ENCODE data around the gene TFEB. TPM values are rescaled to one million over a fixed set of nuclear protein-coding genes. Genes with fewer than 3 reads are reported as not detected.
A peak's percentile ranks its signal among the peaks of the same experiment; 100 is the strongest.

The TFEB gene
- total and polyA plus RNA-seq, 2 donors from 2014 or later = 50.7 to 51.0 TPM

DNA sequence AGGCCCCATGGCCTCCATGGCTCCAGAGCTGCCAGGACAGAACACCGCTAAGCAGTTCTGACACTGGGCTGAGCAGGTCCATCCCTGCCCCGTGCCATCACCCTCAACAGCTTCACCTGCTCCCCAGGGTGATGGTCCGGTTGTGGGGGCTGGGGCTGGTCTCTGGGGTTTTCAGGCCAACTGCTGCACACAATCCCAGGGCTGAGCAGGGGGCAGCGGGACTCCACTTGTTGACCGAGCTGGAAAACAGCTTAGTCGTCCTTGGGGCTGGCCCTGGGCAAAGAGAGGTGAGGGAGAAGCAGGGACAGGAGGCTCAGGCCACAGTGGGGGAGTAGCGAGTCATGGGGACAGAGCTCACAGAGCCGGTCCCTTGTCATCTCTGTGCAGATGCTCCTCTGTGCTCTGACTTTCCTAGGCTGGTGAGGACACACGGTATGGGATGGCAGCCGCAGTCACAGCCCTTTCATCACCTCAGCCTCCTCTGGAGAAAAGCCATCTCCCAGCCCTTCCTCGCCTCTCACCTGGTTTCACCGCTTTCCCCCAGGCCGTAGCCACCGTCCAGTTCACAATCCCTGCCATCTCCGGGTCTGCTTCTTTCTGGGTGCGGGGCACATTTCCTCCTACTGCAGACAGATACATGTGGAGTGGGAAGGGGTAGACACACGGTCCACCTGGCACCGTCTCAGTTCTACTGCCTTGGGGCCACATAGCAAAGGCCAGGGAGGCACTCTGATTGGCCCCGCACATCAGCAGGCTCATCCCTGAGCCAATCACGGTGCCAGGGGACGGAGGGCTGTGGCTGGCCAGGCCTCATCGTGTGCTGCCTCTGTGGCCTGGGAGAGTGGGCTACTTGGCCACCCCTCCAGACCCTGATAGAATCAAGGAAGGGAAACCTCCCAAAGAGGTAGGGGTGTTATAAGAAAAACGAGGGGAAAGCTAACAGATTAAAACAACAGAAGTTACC, 78.0 kb downstream of the TFEB start:
- no peak overlapping the region for H3K27ac ChIP-seq (ENCODE audit: low read depth in 2 of 2, low read length in 2 of 2)
- peaks cover 3% of the 10 kb centered on the region for H3K27me3 ChIP-seq (ENCODE audit: control insufficient read depth, insufficient read depth, low read length)
- intact Hi-C loops (cut with DNase I) = no loop called here
- no peaks in the 10 kb centered on the region for H3K4me1 ChIP-seq (ENCODE audit: control insufficient read depth in 2 of 3, insufficient read depth in 2 of 3, low read depth in 1 of 3, low read length in 3 of 3)
- no peaks in the 10 kb centered on the region for H3K36me3 ChIP-seq (ENCODE audit: control insufficient read depth in 2 of 3, insufficient read depth in 3 of 3, low read length in 3 of 3)
- no peak overlapping the region for H3K9ac ChIP-seq (ENCODE audit: low read length in 3 of 3)
- TF ChIP-seq, protein P1, sequence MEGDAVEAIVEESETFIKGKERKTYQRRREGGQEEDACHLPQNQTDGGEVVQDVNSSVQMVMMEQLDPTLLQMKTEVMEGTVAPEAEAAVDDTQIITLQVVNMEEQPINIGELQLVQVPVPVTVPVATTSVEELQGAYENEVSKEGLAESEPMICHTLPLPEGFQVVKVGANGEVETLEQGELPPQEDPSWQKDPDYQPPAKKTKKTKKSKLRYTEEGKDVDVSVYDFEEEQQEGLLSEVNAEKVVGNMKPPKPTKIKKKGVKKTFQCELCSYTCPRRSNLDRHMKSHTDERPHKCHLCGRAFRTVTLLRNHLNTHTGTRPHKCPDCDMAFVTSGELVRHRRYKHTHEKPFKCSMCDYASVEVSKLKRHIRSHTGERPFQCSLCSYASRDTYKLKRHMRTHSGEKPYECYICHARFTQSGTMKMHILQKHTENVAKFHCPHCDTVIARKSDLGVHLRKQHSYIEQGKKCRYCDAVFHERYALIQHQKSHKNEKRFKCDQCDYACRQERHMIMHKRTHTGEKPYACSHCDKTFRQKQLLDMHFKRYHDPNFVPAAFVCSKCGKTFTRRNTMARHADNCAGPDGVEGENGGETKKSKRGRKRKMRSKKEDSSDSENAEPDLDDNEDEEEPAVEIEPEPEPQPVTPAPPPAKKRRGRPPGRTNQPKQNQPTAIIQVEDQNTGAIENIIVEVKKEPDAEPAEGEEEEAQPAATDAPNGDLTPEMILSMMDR (IDR thresholded peaks at IDR 0.05; ENCODE audit: borderline replicate concordance, extremely low read depth, insufficient read depth) = no peak
- H3K9me3 ChIP-seq (ENCODE audit: control insufficient read depth in 2 of 3, insufficient read depth in 1 of 3, low read length in 3 of 3) = no peaks in the 10 kb centered on the region
- FAIRE-seq (no peak), DNase-seq (peak in 2 of 5 donors; percentile 42 to 44)
- H3K4me3 ChIP-seq (ENCODE audit: low read length in 3 of 3) = no peak overlapping the region

DNA sequence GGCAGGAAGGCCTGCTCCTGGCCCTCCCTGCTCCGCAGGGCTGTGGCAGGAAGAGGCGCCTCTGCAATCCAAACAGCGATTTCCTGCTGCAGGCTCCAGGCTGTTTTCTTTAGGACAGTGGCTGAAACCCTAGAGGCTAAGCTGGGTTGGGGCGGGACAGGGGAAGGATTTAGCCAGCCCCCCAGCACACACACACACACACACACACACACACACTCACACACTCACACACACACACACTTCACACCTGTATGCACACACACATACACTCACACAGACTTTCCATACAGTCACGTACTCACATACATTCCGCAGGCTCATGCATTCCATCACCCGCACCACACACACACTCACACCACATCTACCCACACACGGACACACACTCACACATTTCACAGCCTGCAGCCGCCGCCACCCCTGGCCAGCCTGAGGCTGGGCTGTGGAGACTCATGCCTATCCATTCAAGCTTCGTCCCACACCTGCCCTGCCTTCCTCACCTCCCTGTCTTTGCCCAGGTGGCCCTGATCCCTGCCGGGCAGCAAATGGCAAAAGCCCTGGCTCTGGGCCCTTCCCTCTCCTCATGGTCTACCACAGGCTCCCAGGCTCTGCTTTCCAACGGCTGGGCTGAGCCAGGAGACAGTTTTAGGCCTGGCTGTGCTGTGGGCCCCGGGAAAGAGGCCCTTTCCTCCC, 79.3 kb downstream of the TFEB start:
- H3K4me1 ChIP-seq (ENCODE audit: control insufficient read depth in 2 of 3, insufficient read depth in 2 of 3, low read depth in 1 of 3, low read length in 3 of 3) = no peaks in the 10 kb centered on the region
- DNase-seq = peak; percentile 36 to 79 (median 74)
- H3K9ac ChIP-seq (ENCODE audit: low read length in 3 of 3) = no peak overlapping the region
- H3K27ac ChIP-seq (ENCODE audit: low read depth in 2 of 2, low read length in 2 of 2) = no peak overlapping the region
- no peaks in the 10 kb centered on the region for H3K9me3 ChIP-seq (ENCODE audit: control insufficient read depth in 2 of 3, insufficient read depth in 1 of 3, low read length in 3 of 3)
- no peak for FAIRE-seq
- no peaks in the 10 kb centered on the region for H3K36me3 ChIP-seq (ENCODE audit: control insufficient read depth in 2 of 3, insufficient read depth in 3 of 3, low read length in 3 of 3)
- H3K4me3 ChIP-seq (ENCODE audit: low read length in 3 of 3) = no peak overlapping the region
- intact Hi-C loops (cut with DNase I) = no loop called here
- H3K27me3 ChIP-seq (ENCODE audit: control insufficient read depth, insufficient read depth, low read length) = peaks cover 3% of the 10 kb centered on the region
- TF ChIP-seq, protein P1 (IDR thresholded peaks at IDR 0.05; ENCODE audit: borderline replicate concordance, extremely low read depth, insufficient read depth) = no peak

DNA sequence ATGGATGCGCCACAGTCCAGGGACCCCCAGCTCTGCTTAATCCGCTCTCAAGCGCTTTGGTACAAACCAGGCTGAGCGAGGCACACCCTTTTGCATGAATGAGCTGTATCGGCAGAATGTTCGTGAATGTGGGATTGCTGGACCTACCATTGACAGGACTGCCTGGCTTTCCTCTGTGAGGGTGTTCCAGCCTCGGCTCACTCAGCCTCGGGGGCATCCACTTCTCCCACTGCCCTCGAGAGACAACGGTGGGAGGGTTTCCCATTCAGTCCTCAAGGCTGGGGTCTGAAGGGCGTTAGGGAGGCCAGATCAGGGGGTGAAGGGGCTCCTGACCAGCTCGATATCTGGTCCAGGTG, 79.8 kb downstream of the TFEB start:
- DNase-seq (peak in 1 of 5 donors; percentile 22), FAIRE-seq (no peak)
- H3K4me1 ChIP-seq (ENCODE audit: control insufficient read depth in 2 of 3, insufficient read depth in 2 of 3, low read depth in 1 of 3, low read length in 3 of 3) = no peaks in the 10 kb centered on the region
- peaks cover 3% of the 10 kb centered on the region for H3K27me3 ChIP-seq (ENCODE audit: control insufficient read depth, insufficient read depth, low read length)
- no peaks in the 10 kb centered on the region for H3K9me3 ChIP-seq (ENCODE audit: control insufficient read depth in 2 of 3, insufficient read depth in 1 of 3, low read length in 3 of 3)
- no peak overlapping the region for H3K27ac ChIP-seq (ENCODE audit: low read depth in 2 of 2, low read length in 2 of 2)
- H3K4me3 ChIP-seq (ENCODE audit: low read length in 3 of 3) = no peak overlapping the region
- TF ChIP-seq, protein P1 (IDR thresholded peaks at IDR 0.05; ENCODE audit: borderline replicate concordance, extremely low read depth, insufficient read depth) = no peak
- H3K9ac ChIP-seq (ENCODE audit: low read length in 3 of 3) = no peak overlapping the region
- intact Hi-C loops (cut with DNase I) = no loop called here
- H3K36me3 ChIP-seq (ENCODE audit: control insufficient read depth in 2 of 3, insufficient read depth in 3 of 3, low read length in 3 of 3) = no peaks in the 10 kb centered on the region
